CD4-positive, alpha-beta T cell treated with Interleukin-2 at 100 ng/mL for 4 hours (primary cell): ENCODE measurements around the gene EIF3F.

Experiments
- DNase-seq: peaks from one replicate; pipeline ENCODE4 v3.0.0-alpha.2; 2020; ENCODE audit warnings: low spot score

The EIF3F gene

GRCh38 chr11:8021920-8022319, 34.8 kb downstream of the EIF3F start:
- DNase-seq, result no peak

GRCh38 chr11:8022876-8023275, 35.7 kb downstream of the EIF3F start:
- no peak for DNase-seq

- DNase-seq, result no peak
These were observed 36.9 kb downstream of the EIF3F start for GRCh38 chr11:8023831-8024555.

GRCh38 chr11:8025123-8025522, 38.0 kb downstream of the EIF3F start:
- DNase-seq, result no peak

- no peak for DNase-seq
These were observed 38.7 kb downstream of the EIF3F start for GRCh38 chr11:8025816-8026215.

- DNase-seq, result no peak
These were observed 39.8 kb downstream of the EIF3F start for GRCh38 chr11:8026982-8027381.

- no peak for DNase-seq
These were observed 41.6 kb downstream of the EIF3F start for GRCh38 chr11:8028766-8029165.

GRCh38 chr11:8030526-8031247, 43.5 kb downstream of the EIF3F start:
- no peak for DNase-seq

GRCh38 chr11:8031248-8032115, 44.3 kb downstream of the EIF3F start:
- no peak for DNase-seq

- no peak for DNase-seq
These were observed 45.0 kb downstream of the EIF3F start for GRCh38 chr11:8032122-8032521.

GRCh38 chr11:8032576-8033304, 45.6 kb downstream of the EIF3F start:
- DNase-seq, result no peak

GRCh38 chr11:8033305-8034105, 46.4 kb downstream of the EIF3F start:
- DNase-seq, result peak; percentile 50

GRCh38 chr11:8034106-8034585, 47.0 kb downstream of the EIF3F start:
- no peak for DNase-seq

- no peak for DNase-seq
These were observed 47.6 kb downstream of the EIF3F start for GRCh38 chr11:8034604-8035190.

GRCh38 chr11:8035200-8035855, 48.2 kb downstream of the EIF3F start:
- DNase-seq, result no peak

- DNase-seq, result no peak
These were observed 49.1 kb downstream of the EIF3F start for GRCh38 chr11:8036002-8036802.

- no peak for DNase-seq
These were observed 49.8 kb downstream of the EIF3F start for GRCh38 chr11:8036986-8037385.

- no peak for DNase-seq
These were observed 51.3 kb downstream of the EIF3F start for GRCh38 chr11:8038393-8038792.
